ENCODE measurements around the gene CRYBB3.

DNA sequence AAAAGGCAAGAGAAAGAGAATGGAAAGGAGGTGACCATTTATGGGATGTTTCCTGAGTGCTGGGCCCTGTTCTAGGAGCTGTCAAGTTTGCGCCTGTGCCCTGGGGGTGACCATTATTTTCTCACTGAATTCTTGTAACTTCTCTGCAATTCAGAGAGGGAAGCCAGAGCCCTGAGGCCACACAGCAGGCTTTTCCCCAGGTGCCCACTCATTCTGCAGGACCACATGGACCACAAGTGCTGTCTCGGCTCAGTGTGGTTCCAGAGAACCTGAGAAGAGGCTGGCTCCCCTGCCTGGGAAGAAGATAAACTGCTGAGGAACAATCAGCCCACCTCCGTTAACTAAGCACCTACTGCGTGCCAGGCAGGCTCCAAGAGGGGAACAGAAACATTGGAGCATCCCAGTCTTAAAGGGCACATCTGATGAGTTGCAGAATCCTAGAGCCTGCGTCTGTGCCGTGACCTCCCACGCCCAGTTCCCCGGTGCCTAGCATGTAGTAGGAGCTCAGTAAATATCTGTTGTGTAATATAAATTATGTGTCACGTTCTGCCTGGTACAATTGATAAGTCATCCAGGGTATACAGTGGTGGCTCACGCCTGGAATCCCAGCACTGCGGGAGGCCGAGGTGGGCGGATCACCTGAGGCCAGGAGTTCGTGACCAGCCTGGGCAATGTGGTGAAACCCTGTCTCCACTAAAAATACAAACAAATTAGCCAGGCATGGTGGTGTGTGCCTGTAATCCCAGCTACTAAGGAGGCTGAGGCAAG lies 31.6 kb upstream of the CRYBB3 start:
- TF ChIP-seq POLR2AphosphoS5 (IDR thresholded peaks at IDR 0.05; ENCODE audit: low read depth, low read length) (no peak), TCF7L2 (IDR thresholded peaks at IDR 0.05; ENCODE audit: low read depth, low read length) (no peak)
- TF ChIP-seq, protein P1, sequence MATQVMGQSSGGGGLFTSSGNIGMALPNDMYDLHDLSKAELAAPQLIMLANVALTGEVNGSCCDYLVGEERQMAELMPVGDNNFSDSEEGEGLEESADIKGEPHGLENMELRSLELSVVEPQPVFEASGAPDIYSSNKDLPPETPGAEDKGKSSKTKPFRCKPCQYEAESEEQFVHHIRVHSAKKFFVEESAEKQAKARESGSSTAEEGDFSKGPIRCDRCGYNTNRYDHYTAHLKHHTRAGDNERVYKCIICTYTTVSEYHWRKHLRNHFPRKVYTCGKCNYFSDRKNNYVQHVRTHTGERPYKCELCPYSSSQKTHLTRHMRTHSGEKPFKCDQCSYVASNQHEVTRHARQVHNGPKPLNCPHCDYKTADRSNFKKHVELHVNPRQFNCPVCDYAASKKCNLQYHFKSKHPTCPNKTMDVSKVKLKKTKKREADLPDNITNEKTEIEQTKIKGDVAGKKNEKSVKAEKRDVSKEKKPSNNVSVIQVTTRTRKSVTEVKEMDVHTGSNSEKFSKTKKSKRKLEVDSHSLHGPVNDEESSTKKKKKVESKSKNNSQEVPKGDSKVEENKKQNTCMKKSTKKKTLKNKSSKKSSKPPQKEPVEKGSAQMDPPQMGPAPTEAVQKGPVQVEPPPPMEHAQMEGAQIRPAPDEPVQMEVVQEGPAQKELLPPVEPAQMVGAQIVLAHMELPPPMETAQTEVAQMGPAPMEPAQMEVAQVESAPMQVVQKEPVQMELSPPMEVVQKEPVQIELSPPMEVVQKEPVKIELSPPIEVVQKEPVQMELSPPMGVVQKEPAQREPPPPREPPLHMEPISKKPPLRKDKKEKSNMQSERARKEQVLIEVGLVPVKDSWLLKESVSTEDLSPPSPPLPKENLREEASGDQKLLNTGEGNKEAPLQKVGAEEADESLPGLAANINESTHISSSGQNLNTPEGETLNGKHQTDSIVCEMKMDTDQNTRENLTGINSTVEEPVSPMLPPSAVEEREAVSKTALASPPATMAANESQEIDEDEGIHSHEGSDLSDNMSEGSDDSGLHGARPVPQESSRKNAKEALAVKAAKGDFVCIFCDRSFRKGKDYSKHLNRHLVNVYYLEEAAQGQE (IDR thresholded peaks at IDR 0.05; ENCODE audit: insufficient read depth in 1 of 2, low read depth in 2 of 2, low read length in 1 of 2): no peak
- TF ChIP-seq, protein P2, sequence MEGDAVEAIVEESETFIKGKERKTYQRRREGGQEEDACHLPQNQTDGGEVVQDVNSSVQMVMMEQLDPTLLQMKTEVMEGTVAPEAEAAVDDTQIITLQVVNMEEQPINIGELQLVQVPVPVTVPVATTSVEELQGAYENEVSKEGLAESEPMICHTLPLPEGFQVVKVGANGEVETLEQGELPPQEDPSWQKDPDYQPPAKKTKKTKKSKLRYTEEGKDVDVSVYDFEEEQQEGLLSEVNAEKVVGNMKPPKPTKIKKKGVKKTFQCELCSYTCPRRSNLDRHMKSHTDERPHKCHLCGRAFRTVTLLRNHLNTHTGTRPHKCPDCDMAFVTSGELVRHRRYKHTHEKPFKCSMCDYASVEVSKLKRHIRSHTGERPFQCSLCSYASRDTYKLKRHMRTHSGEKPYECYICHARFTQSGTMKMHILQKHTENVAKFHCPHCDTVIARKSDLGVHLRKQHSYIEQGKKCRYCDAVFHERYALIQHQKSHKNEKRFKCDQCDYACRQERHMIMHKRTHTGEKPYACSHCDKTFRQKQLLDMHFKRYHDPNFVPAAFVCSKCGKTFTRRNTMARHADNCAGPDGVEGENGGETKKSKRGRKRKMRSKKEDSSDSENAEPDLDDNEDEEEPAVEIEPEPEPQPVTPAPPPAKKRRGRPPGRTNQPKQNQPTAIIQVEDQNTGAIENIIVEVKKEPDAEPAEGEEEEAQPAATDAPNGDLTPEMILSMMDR (IDR thresholded peaks at IDR 0.05): no peak

Data from Panc1 (cell line).